ENCODE data around the gene RPL13.

Gene RPL13

DNA sequence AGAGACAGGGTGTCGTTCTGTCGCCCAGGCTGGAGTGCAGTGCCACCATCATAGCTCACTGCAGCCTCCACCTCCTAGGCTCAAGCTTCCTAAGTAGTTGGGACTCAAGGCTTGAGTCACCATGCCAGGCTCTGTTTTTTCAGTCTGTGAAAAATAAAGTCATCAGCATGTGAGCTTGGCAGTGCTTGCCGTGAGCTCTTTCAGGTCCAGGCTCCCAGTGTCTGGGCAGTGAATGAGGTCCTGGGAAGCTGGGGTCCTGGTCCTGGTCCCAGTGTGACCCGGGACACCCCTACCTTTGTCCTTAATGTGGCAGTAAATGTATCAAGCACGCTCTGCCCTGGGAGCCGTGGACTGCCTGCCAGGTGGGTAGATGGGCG, 22.9 kb upstream of the RPL13 start:
- TF ChIP-seq POLR2AphosphoS5 (IDR thresholded peaks at IDR 0.05; ENCODE audit: low read depth, low read length), result no peak
- TF ChIP-seq TAF1 (IDR thresholded peaks at IDR 0.05; ENCODE audit: borderline replicate concordance, insufficient read depth, low read length), result no peak
- TF ChIP-seq FOXP2 (optimal IDR thresholded peaks at IDR 0.05; ENCODE audit: borderline replicate concordance, extremely low read depth, extremely low read length, insufficient read depth), result no peak
- no peak for TF ChIP-seq SIN3A (IDR thresholded peaks at IDR 0.05; ENCODE audit: borderline replicate concordance, insufficient read depth, low read length)
- TF ChIP-seq REST (IDR thresholded peaks at IDR 0.05; ENCODE audit: insufficient read depth in 1 of 2, low read depth in 2 of 2, low read length in 2 of 2), result no peak

DNA sequence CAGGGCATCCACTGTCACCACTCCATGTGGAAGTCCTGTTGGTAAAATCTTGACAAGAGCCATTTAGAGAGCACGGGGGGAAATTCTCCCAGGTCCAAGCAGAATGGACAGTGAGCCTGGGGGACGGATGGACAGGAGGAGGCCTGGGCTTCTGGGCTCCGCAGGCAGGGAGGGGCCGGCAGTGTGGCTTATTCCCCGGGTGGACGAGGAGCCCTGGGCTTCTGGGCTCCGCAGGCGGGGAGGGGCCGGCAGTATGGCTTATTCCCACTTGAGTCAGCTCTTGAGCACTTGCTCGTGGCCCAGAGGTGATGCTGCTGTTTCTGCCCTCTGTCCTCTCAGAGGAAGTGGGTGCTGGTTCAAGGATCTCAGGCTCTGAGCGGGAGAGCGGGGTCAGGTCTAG, 22.2 kb upstream of the RPL13 start:
- no peak for TF ChIP-seq SIN3A (IDR thresholded peaks at IDR 0.05; ENCODE audit: borderline replicate concordance, insufficient read depth, low read length)
- TF ChIP-seq REST (IDR thresholded peaks at IDR 0.05; ENCODE audit: insufficient read depth in 1 of 2, low read depth in 2 of 2, low read length in 2 of 2), result no peak
- TF ChIP-seq POLR2AphosphoS5 (IDR thresholded peaks at IDR 0.05; ENCODE audit: low read depth, low read length), result no peak
- TF ChIP-seq FOXP2 (optimal IDR thresholded peaks at IDR 0.05; ENCODE audit: borderline replicate concordance, extremely low read depth, extremely low read length, insufficient read depth), result no peak
- no peak for TF ChIP-seq TAF1 (IDR thresholded peaks at IDR 0.05; ENCODE audit: borderline replicate concordance, insufficient read depth, low read length)

DNA sequence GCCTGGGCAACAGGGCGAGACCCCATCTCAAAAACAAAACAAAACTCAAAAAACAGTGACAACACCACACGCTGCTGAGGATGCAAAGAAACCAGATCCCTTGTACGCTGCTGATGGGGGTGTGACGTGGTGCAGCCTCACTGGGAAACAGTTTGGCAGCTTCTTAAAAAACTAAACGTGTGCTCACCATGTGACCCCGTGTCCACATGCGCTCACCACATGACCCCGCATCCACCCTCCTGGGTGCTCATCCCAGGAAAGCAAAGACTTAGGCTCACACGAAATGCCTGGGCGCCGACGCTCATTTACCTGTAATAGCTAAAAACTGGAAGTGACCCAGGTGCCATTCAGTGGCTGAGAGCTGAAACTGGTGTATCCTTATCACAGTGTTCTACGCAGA, 19.9 kb upstream of the RPL13 start:
- TF ChIP-seq REST (IDR thresholded peaks at IDR 0.05; ENCODE audit: insufficient read depth in 1 of 2, low read depth in 2 of 2, low read length in 2 of 2) (no peak), POLR2AphosphoS5 (IDR thresholded peaks at IDR 0.05; ENCODE audit: low read depth, low read length) (no peak), FOXP2 (optimal IDR thresholded peaks at IDR 0.05; ENCODE audit: borderline replicate concordance, extremely low read depth, extremely low read length, insufficient read depth) (no peak), TAF1 (IDR thresholded peaks at IDR 0.05; ENCODE audit: borderline replicate concordance, insufficient read depth, low read length) (no peak), SIN3A (IDR thresholded peaks at IDR 0.05; ENCODE audit: borderline replicate concordance, insufficient read depth, low read length) (no peak)

GRCh38 chr16:89541792-89542191, 18.7 kb upstream of the RPL13 start:
- TF ChIP-seq SIN3A (IDR thresholded peaks at IDR 0.05; ENCODE audit: borderline replicate concordance, insufficient read depth, low read length) (no peak), REST (IDR thresholded peaks at IDR 0.05; ENCODE audit: insufficient read depth in 1 of 2, low read depth in 2 of 2, low read length in 2 of 2) (no peak), POLR2AphosphoS5 (IDR thresholded peaks at IDR 0.05; ENCODE audit: low read depth, low read length) (no peak)

DNA sequence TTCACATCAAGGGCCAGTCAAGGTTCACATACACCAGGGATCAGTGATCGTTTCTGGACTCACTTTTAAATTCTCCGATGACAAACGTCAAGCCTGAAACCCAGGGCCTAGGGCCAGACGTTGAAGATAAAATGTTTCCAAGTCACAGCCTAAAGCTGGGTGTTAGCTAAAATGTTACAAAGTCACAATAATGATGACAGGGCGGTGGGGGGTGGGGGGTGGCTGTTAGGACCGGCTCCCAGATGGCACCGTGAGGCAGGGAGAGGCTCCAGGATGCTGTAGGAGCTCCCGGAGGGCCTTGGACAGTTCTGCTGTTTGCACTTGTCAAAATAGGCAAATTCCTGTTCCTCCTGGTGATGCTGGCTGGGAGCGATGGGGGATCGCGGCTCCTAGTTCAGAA, 16.4 kb upstream of the RPL13 start:
- no peak for TF ChIP-seq REST (IDR thresholded peaks at IDR 0.05; ENCODE audit: insufficient read depth in 1 of 2, low read depth in 2 of 2, low read length in 2 of 2)
- no peak for TF ChIP-seq FOXP2 (optimal IDR thresholded peaks at IDR 0.05; ENCODE audit: borderline replicate concordance, extremely low read depth, extremely low read length, insufficient read depth)
- no peak for TF ChIP-seq TAF1 (IDR thresholded peaks at IDR 0.05; ENCODE audit: borderline replicate concordance, insufficient read depth, low read length)
- no peak for TF ChIP-seq POLR2AphosphoS5 (IDR thresholded peaks at IDR 0.05; ENCODE audit: low read depth, low read length)
- no peak for TF ChIP-seq SIN3A (IDR thresholded peaks at IDR 0.05; ENCODE audit: borderline replicate concordance, insufficient read depth, low read length)

Data from PFSK-1 (cell line).